Measurements from ENCODE around the gene CD55.

Gene CD55

DNA sequence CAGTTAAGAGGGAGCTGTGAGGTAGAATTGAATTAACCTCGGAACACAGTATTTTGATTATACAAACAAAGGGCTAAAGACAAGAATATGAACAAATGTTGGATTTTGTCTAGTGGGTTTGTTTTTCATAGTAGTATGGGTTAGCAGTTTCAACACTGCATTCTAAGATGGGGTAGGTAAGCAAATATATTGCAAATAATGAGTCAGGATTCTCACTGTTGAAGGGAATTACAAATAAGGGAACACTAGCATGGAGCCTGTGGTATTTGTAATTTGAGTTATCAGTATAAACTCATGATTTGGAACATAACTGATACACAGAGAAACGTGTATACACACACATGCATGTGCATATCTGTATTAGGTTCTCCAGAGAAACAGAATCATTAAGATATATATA, 44.5 kb downstream of the CD55 start:
- Histone ChIP-seq H3K27ac (no peak overlapping the region), H3K4me3 (ENCODE audit: low read depth, low read length) (no peak overlapping the region), H3K27me3 (replicated peaks) (no peaks in the 10 kb centered on the region), H3K36me3 (replicated peaks) (no peaks in the 10 kb centered on the region)
- in situ Hi-C loops (cut with HindIII; ENCODE audit: low pct_ligation_motif_present, low sequenced_read_pairs) = no loop called here
- DNase-seq = no peak
- TF ChIP-seq, protein P1, sequence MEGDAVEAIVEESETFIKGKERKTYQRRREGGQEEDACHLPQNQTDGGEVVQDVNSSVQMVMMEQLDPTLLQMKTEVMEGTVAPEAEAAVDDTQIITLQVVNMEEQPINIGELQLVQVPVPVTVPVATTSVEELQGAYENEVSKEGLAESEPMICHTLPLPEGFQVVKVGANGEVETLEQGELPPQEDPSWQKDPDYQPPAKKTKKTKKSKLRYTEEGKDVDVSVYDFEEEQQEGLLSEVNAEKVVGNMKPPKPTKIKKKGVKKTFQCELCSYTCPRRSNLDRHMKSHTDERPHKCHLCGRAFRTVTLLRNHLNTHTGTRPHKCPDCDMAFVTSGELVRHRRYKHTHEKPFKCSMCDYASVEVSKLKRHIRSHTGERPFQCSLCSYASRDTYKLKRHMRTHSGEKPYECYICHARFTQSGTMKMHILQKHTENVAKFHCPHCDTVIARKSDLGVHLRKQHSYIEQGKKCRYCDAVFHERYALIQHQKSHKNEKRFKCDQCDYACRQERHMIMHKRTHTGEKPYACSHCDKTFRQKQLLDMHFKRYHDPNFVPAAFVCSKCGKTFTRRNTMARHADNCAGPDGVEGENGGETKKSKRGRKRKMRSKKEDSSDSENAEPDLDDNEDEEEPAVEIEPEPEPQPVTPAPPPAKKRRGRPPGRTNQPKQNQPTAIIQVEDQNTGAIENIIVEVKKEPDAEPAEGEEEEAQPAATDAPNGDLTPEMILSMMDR (IDR thresholded peaks at IDR 0.05; ENCODE audit: low read depth, low read length, missing control alignments) = no peak

DNA sequence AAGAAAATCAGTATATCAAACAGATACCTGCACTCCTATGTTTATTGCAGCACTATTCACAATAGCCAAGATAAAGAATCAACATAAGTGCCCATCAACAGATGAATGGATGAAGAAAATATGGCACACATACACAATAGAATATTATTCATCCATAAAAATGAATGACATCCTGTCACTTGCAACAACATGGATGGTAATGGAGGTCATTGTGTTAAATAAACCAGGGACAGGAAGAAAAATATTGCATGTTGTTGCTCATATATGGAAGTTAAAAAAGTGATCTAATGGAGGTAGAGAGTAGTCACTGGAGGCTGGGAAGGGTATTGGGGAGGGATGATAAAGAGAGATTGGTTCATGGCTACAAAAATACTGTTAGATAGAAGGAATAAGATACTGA, 67.2 kb downstream of the CD55 start:
- H3K4me3 ChIP-seq (ENCODE audit: low read depth, low read length) = no peak overlapping the region
- no peaks in the 10 kb centered on the region for H3K36me3 ChIP-seq (replicated peaks)
- DNase-seq = no peak
- TF ChIP-seq, protein P1 (IDR thresholded peaks at IDR 0.05; ENCODE audit: low read depth, low read length, missing control alignments) = no peak
- H3K27ac ChIP-seq = no peak overlapping the region
- in situ Hi-C loops (cut with HindIII; ENCODE audit: low pct_ligation_motif_present, low sequenced_read_pairs) = no loop called here
- H3K27me3 ChIP-seq (replicated peaks) = no peaks in the 10 kb centered on the region

DNA sequence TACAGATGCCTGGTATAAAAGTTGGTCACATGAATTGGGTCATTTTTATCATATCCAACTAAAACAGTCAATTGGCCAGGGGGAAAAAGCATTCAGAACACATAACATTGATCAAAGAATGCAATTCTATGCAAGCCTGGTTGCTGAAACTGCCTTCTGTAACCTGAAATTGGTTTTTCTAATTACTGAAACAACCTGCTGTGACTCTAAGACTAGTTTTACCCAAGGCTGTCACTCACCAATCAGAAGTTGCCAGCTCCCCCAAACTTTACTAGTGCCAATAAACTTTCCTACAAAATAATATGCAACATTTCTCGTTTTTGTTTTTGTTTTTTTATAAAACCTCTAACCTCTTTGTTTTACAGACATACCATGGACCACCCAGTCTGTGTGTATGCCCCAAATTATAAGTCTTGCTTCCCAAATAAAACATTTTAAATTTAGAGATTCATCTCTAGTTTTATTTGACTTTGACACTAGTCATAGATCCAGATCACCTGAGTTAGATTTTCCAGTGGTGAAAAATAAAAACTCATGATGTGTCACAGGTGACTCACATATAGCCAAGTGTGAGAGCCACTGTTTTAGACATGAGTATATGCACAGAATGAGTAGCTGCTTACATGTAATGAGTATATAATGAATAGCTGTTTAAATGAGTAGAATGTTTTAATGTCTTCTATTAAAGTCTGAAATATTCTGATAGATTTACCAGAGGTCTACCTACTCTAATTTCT, 68.4 kb downstream of the CD55 start:
- no peaks in the 10 kb centered on the region for H3K27me3 ChIP-seq (replicated peaks)
- in situ Hi-C loops (cut with HindIII; ENCODE audit: low pct_ligation_motif_present, low sequenced_read_pairs) = no loop called here
- TF ChIP-seq, protein P1 (IDR thresholded peaks at IDR 0.05; ENCODE audit: low read depth, low read length, missing control alignments) = no peak
- DNase-seq = peak; percentile 29
- no peak overlapping the region for H3K27ac ChIP-seq
- H3K36me3 ChIP-seq (replicated peaks) = no peaks in the 10 kb centered on the region
- no peak overlapping the region for H3K4me3 ChIP-seq (ENCODE audit: low read depth, low read length)

DNA sequence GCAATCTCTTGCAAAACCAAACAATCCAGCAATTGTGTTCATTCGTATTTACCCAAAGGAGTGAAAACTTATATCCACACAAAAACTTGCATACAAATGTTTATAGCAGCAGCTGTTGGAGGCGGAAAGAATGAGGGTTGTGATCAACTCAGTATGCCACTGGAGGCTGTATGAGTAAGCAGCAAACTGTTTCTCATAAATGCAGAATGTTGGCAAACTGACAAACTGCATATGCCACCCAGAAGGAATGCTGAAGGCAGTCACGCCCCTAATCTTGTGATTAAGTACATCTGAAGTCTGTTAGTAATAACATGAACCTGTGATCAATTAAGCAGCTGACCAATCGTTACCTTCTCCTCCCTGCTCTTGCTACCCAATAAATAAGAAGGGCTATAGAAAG, 72.1 kb downstream of the CD55 start:
- Histone ChIP-seq H3K27ac (peak overlapping the region; percentile 63), H3K36me3 (replicated peaks) (no peaks in the 10 kb centered on the region), H3K4me3 (ENCODE audit: low read depth, low read length) (no peak overlapping the region), H3K27me3 (replicated peaks) (no peaks in the 10 kb centered on the region)
- peak; percentile 95 for DNase-seq
- TF ChIP-seq, protein P1 (IDR thresholded peaks at IDR 0.05; ENCODE audit: low read depth, low read length, missing control alignments) = no peak
- in situ Hi-C loops (cut with HindIII; ENCODE audit: low pct_ligation_motif_present, low sequenced_read_pairs) = no loop called here

DNA sequence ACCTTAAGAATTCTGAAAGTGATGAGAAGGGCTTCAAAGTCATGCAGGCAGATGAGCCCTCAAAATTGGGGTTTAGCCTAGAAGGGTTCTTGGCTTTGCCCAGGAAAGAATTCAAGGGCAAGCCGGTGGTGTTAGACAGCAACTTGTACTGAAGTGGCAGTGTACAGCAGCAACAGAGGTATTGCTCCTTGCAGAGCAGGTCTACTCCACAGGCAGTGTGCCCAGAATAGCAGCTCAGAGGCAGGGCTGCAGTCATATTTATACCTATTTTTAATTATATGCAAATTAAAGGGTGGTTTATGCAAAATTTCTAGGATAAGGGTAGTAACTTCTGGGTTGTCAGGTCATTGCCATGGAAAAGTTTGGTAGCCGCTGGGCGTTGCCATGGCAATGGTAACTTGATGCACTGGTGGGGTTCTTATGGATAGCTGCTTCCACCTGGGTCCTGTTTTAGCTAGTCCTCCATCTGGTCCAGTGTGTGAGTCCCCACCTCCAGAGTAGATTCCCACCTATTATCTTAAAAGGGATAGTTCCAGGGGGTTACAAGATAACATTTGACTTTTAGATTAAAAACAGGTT, 74.8 kb downstream of the CD55 start:
- Histone ChIP-seq H3K4me3 (ENCODE audit: low read depth, low read length) (no peak overlapping the region), H3K36me3 (replicated peaks) (no peaks in the 10 kb centered on the region), H3K27ac (no peak overlapping the region), H3K27me3 (replicated peaks) (no peaks in the 10 kb centered on the region)
- TF ChIP-seq, protein P1 (IDR thresholded peaks at IDR 0.05; ENCODE audit: low read depth, low read length, missing control alignments) = no peak
- DNase-seq = no peak
- in situ Hi-C loops (cut with HindIII; ENCODE audit: low pct_ligation_motif_present, low sequenced_read_pairs) = no loop called here

Measured in brain microvascular endothelial cell (primary cell).